Activated CD4-positive, alpha-beta memory T cell treated with anti-CD3 and anti-CD28 coated beads, Interleukin-2, amount 10 ng/mL, durations not matched to agents 7 days and 5 days (primary cell): ENCODE results near the gene CRISPLD2. TPM values are rescaled to one million over a fixed set of nuclear protein-coding genes. Genes with fewer than 3 reads are reported as not detected.

Experiments used
- CTCF ChIA-PET: fragments of 350-600 bp; sonication (Branson Sonifier 250); formaldehyde crosslinking; loops from one replicate; lab custom pipeline; 2021; ENCODE audit warnings: antibody characterized with exemption, inconsistent platforms; lab: Charles Lee
- POLR2A ChIA-PET: fragments of 350-600 bp; sonication (Branson Sonifier 250); formaldehyde crosslinking; loops from one replicate; lab custom pipeline; 2021; ENCODE audit warnings: antibody characterized with exemption; lab: Charles Lee
- DNase-seq: peaks from one replicate; pipeline ENCODE4 v3.0.0-alpha.2; 2020
- H3K27ac Mint-ChIP-seq: one replicate; pipeline ENCODE4 v1.8.0; 2021; ENCODE audit warnings: mild to moderate bottlenecking, mixed read lengths
- H3K27me3 Mint-ChIP-seq: one replicate; pipeline ENCODE4 v1.8.0; 2021; ENCODE audit warnings: mixed read lengths
- H3K36me3 Mint-ChIP-seq: one replicate; pipeline ENCODE4 v1.8.0; 2021; ENCODE audit warnings: low read depth, mixed read lengths
- H3K4me1 Mint-ChIP-seq: one replicate; pipeline ENCODE4 v1.8.0; 2021; ENCODE audit warnings: mixed read lengths
- H3K4me3 Mint-ChIP-seq: one replicate; pipeline ENCODE4 v1.8.0; 2021; ENCODE audit warnings: mild to moderate bottlenecking, mixed read lengths
- H3K9me3 Mint-ChIP-seq: one replicate; pipeline ENCODE4 v1.8.0; 2021; ENCODE audit warnings: mixed read lengths
- total RNA-seq, 2 experiments: library from RNA; stranded (reverse); gene quantifications; one replicate each; pipeline ENCODE4 v1.2.3, GENCODE V29; 2021

CRISPLD2 gene
- total RNA-seq, 2 experiments from 2014 or later, result 0.18 to 0.23 TPM

- Mint-ChIP-seq H3K36me3 (no peaks in the 10 kb centered on the region), H3K4me1 (peaks cover 9% of the 10 kb centered on the region), H3K27me3 (peaks cover 8% of the 10 kb centered on the region), H3K27ac (no peak overlapping the region), H3K4me3 (no peak overlapping the region), H3K9me3 (no peaks in the 10 kb centered on the region)
- POLR2A ChIA-PET, result no interaction called here
- no peak for DNase-seq
- CTCF ChIA-PET, result no interaction called here
These were observed 64.4 kb downstream of the CRISPLD2 start for GRCh38 chr16:84884246-84884595.

- H3K4me1 Mint-ChIP-seq, result peaks cover 9% of the 10 kb centered on the region
- DNase-seq, result no peak
- H3K36me3 Mint-ChIP-seq, result no peaks in the 10 kb centered on the region
- H3K4me3 Mint-ChIP-seq, result no peak overlapping the region
- H3K9me3 Mint-ChIP-seq, result no peaks in the 10 kb centered on the region
- no peak overlapping the region for H3K27ac Mint-ChIP-seq
- ChIA-PET CTCF (no interaction called here), POLR2A (no interaction called here)
- H3K27me3 Mint-ChIP-seq, result peaks cover 7% of the 10 kb centered on the region
These were observed 65.0 kb downstream of the CRISPLD2 start for GRCh38 chr16:84884596-84885341.

DNA sequence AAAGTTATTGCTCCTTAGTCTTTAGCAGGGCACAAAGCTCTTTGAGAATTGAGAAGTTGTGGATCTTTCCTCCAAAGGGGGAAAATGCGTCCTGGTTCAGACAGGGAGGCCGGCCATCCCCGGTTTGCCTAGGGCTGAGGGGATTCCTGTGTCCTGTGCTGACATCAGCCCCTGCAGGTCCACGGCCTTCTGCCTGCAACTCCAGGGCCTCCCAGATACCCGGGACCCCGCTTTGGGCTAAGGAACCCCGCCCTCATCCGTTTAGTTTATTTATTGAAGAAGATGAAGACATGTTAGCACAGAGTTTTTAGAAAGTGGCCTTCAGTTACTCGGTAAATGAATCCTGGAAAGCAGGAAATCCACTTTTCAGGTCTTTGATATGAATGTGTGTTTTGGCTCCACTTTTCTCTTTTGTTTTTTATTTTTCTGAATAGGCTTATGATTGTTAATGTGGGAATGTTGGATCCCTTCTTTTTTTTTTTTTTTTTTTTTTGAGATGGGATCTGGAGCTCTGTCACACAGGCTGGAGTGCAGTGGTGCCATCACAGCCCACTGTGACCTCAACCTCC lies 65.6 kb downstream of the CRISPLD2 start:
- H3K27me3 Mint-ChIP-seq, result peaks cover 7% of the 10 kb centered on the region
- H3K27ac Mint-ChIP-seq, result no peak overlapping the region
- ChIA-PET CTCF (no interaction called here), POLR2A (no interaction called here)
- no peak for DNase-seq
- no peak overlapping the region for H3K4me3 Mint-ChIP-seq
- no peaks in the 10 kb centered on the region for H3K36me3 Mint-ChIP-seq
- H3K4me1 Mint-ChIP-seq, result peaks cover 9% of the 10 kb centered on the region
- no peaks in the 10 kb centered on the region for H3K9me3 Mint-ChIP-seq

DNA sequence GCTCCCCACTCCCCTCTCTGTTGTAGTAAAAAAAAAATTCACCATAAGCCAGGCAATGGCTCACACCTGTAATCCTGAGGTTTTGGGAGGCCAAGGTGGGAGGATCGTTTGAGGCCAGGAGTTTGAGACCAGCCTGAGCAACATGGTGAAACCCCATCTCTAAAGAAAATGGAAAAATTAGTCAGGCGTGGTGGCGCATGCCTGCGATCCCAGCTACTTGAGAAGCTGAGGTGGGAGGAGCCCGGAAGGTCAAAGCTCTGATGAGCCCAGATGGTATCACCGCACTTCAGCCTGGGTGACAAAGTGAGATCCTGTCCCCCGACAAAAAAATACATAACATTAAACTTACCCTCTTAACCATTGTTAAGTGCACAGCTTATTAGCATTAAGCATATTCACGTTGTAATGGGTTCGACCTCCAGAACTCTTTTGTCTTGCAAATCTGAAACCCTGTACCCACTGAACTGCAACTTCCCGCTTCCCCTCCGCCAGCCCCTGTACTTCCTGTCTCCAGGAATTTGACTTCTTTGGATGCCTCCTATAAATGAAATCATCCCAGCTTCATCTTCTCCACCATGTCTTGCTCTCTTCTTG lies 66.8 kb downstream of the CRISPLD2 start:
- peaks cover 7% of the 10 kb centered on the region for H3K27me3 Mint-ChIP-seq
- peaks cover 9% of the 10 kb centered on the region for H3K4me1 Mint-ChIP-seq
- H3K27ac Mint-ChIP-seq, result no peak overlapping the region
- no peak overlapping the region for H3K4me3 Mint-ChIP-seq
- POLR2A ChIA-PET, result no interaction called here
- no peaks in the 10 kb centered on the region for H3K9me3 Mint-ChIP-seq
- CTCF ChIA-PET, result no interaction called here
- no peaks in the 10 kb centered on the region for H3K36me3 Mint-ChIP-seq
- DNase-seq, result no peak

- Mint-ChIP-seq H3K27ac (no peak overlapping the region), H3K36me3 (no peaks in the 10 kb centered on the region), H3K9me3 (no peaks in the 10 kb centered on the region), H3K4me3 (no peak overlapping the region), H3K27me3 (peaks cover 1% of the 10 kb centered on the region), H3K4me1 (peaks cover 9% of the 10 kb centered on the region)
- no peak for DNase-seq
- ChIA-PET POLR2A (no interaction called here), CTCF (no interaction called here)
These were observed 67.4 kb downstream of the CRISPLD2 start for GRCh38 chr16:84887207-84887606.

DNA sequence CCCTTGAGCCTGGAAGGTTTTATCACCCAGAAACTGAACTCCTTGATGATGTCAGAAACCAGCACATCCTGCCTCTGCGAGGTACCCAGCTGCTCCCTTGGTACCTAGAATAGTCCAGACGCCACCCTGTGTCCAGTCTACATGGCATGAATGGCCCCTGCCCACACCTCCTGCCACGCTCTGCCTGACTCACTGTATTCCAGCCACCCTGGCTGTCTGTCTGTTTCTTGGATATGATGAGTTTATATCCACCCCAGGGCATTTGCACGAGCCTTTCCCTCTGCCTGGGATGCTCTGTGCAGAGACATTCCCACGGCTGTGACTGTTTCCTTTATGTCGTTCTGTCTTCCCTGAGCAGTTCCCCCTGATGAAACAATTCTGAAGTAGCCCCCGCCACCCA lies 68.7 kb downstream of the CRISPLD2 start:
- POLR2A ChIA-PET, result no interaction called here
- no peaks in the 10 kb centered on the region for H3K36me3 Mint-ChIP-seq
- no peaks in the 10 kb centered on the region for H3K9me3 Mint-ChIP-seq
- H3K4me1 Mint-ChIP-seq, result peaks cover 9% of the 10 kb centered on the region
- CTCF ChIA-PET, result no interaction called here
- no peak overlapping the region for H3K4me3 Mint-ChIP-seq
- no peak for DNase-seq
- no peaks in the 10 kb centered on the region for H3K27me3 Mint-ChIP-seq
- no peak overlapping the region for H3K27ac Mint-ChIP-seq

GRCh38 chr16:84889066-84889465 lies 69.3 kb downstream of the CRISPLD2 start:
- ChIA-PET POLR2A (no interaction called here), CTCF (no interaction called here)
- H3K4me3 Mint-ChIP-seq, result no peak overlapping the region
- no peaks in the 10 kb centered on the region for H3K27me3 Mint-ChIP-seq
- DNase-seq, result no peak
- peaks cover 9% of the 10 kb centered on the region for H3K4me1 Mint-ChIP-seq
- no peaks in the 10 kb centered on the region for H3K36me3 Mint-ChIP-seq
- H3K9me3 Mint-ChIP-seq, result no peaks in the 10 kb centered on the region
- H3K27ac Mint-ChIP-seq, result no peak overlapping the region

DNA sequence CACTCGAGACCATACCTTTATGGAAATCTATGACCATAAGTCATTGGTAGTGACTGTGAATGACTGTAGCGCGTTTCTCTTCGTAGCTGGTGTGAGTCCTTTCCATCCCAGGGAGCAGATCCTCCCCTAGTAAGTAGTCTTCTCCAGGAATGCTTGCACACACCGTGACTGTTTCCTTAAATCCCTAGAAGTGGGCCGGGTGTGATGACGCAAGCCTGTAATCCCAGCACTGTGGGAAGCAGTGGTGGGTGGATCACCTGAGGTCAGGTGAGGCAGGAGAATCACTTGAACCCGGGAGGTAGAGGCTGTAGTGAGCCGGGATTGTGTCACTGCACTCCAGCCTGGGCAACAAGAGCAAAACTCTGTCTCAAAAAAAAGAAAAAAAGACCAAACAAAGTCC lies 70.6 kb downstream of the CRISPLD2 start:
- Mint-ChIP-seq H3K9me3 (no peaks in the 10 kb centered on the region), H3K27ac (no peak overlapping the region), H3K4me1 (peaks cover under 1% of the 10 kb centered on the region), H3K27me3 (no peaks in the 10 kb centered on the region), H3K36me3 (no peaks in the 10 kb centered on the region), H3K4me3 (no peak overlapping the region)
- ChIA-PET CTCF (no interaction called here), POLR2A (no interaction called here)
- DNase-seq, result no peak

- no peak overlapping the region for H3K4me3 Mint-ChIP-seq
- H3K4me1 Mint-ChIP-seq, result no peaks in the 10 kb centered on the region
- H3K36me3 Mint-ChIP-seq, result no peaks in the 10 kb centered on the region
- H3K27ac Mint-ChIP-seq, result no peak overlapping the region
- POLR2A ChIA-PET, result no interaction called here
- CTCF ChIA-PET, result no interaction called here
- no peak for DNase-seq
- no peaks in the 10 kb centered on the region for H3K9me3 Mint-ChIP-seq
- H3K27me3 Mint-ChIP-seq, result no peaks in the 10 kb centered on the region
These were observed 71.5 kb downstream of the CRISPLD2 start for GRCh38 chr16:84891149-84891795.

DNA sequence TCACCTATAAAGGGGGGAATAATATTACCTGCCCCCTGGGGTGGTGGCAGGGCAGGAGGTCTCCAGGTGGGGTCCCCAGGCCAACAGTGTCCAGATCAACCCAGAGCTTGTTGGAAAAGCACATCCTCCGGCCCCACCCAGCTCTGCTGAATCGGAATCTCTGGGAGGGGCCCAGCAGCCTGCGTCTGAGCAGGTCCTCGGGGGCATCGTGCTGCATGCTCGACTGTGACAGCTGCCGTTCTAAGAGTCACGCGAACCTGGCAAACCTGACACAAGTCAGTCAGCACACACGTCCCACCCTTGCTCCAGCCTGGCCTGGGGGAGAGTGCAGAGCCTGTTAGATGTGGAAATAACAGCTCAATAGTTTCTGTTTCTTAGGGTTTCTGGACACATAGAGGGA lies 72.3 kb downstream of the CRISPLD2 start:
- CTCF ChIA-PET, result no interaction called here
- Mint-ChIP-seq H3K4me1 (no peaks in the 10 kb centered on the region), H3K36me3 (no peaks in the 10 kb centered on the region), H3K9me3 (no peaks in the 10 kb centered on the region), H3K4me3 (no peak overlapping the region), H3K27ac (no peak overlapping the region), H3K27me3 (peaks cover 2% of the 10 kb centered on the region)
- DNase-seq, result no peak
- POLR2A ChIA-PET, result no interaction called here

- CTCF ChIA-PET, result no interaction called here
- no peak for DNase-seq
- H3K9me3 Mint-ChIP-seq, result peaks cover 1% of the 10 kb centered on the region
- no peak overlapping the region for H3K4me3 Mint-ChIP-seq
- H3K36me3 Mint-ChIP-seq, result no peaks in the 10 kb centered on the region
- H3K4me1 Mint-ChIP-seq, result peaks cover 8% of the 10 kb centered on the region
- H3K27me3 Mint-ChIP-seq, result peaks cover 5% of the 10 kb centered on the region
- H3K27ac Mint-ChIP-seq, result no peak overlapping the region
- POLR2A ChIA-PET, result no interaction called here
These were observed 73.7 kb downstream of the CRISPLD2 start for GRCh38 chr16:84893467-84893848.

GRCh38 chr16:84893849-84894599 lies 74.2 kb downstream of the CRISPLD2 start:
- ChIA-PET CTCF (no interaction called here), POLR2A (no interaction called here)
- H3K4me3 Mint-ChIP-seq, result no peak overlapping the region
- peaks cover 6% of the 10 kb centered on the region for H3K27me3 Mint-ChIP-seq
- H3K9me3 Mint-ChIP-seq, result peaks cover 3% of the 10 kb centered on the region
- H3K27ac Mint-ChIP-seq, result no peak overlapping the region
- no peaks in the 10 kb centered on the region for H3K36me3 Mint-ChIP-seq
- peaks cover 9% of the 10 kb centered on the region for H3K4me1 Mint-ChIP-seq
- no peak for DNase-seq

DNA sequence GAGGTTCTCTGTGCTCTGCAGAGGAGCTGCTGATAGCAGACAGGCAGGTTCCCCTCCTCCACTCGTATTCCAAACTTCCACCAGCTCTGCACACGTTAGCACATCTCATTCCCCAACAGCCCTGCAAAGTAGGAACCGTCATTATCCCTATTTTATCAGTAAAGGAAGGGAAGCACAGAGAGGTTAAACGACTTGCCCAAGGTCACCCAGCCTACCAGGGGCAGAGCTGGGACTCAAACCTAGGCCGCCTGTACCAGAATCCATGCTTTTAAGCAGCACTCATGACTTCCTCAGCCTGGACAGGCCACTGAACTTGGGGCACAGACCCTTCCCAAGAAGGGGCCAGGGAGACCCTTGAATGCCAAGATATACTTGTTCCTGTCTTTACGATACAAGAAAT lies 75.2 kb downstream of the CRISPLD2 start:
- peaks cover 9% of the 10 kb centered on the region for H3K4me1 Mint-ChIP-seq
- peaks cover 3% of the 10 kb centered on the region for H3K9me3 Mint-ChIP-seq
- POLR2A ChIA-PET, result no interaction called here
- no peaks in the 10 kb centered on the region for H3K36me3 Mint-ChIP-seq
- CTCF ChIA-PET, result no interaction called here
- peaks cover 6% of the 10 kb centered on the region for H3K27me3 Mint-ChIP-seq
- no peak overlapping the region for H3K4me3 Mint-ChIP-seq
- no peak overlapping the region for H3K27ac Mint-ChIP-seq
- no peak for DNase-seq
